Measurements from ENCODE around the gene NDFIP1.

The NDFIP1 gene

DNA sequence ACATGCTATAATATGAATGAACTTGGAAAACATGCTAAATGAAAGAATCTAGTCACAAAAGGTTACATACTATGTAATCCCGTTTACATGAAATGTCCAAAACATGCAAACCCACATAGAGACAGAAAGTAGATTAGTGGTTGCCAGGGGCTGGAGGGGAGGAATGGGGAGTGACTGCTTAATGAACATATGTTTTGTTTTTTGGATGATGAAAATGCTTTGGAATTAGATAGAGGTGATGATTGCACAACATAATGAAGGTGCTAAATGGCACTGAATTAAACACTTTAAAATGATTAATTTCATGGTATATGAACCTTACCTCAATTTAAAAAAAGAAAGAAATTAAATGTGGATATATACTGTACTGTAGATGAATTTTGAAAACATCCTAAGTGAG lies 17.6 kb upstream of the NDFIP1 start:
- no peaks in the 10 kb centered on the region for H3K9me3 ChIP-seq (ENCODE audit: control insufficient read depth in 1 of 2, low read length in 2 of 2)
- H3K27ac ChIP-seq (ENCODE audit: low read depth, low read length), result no peak overlapping the region
- no peak overlapping the region for H3K4me3 ChIP-seq (ENCODE audit: low read depth in 1 of 2, low read length in 2 of 2)
- no peak overlapping the region for H3K9ac ChIP-seq (ENCODE audit: low read depth in 1 of 2, low read length in 2 of 2)
- H3K27me3 ChIP-seq (ENCODE audit: control insufficient read depth in 1 of 2, insufficient read depth in 2 of 2, low read length in 2 of 2), result peaks cover 0 to 2% of the 10 kb centered on the region in 2 donors
- H3K36me3 ChIP-seq (ENCODE audit: control insufficient read depth in 1 of 2, insufficient read depth in 2 of 2, low read length in 2 of 2), result no peaks in the 10 kb centered on the region
- H3K4me1 ChIP-seq (ENCODE audit: control insufficient read depth in 1 of 2, insufficient read depth in 2 of 2, low read length in 2 of 2), result no peaks in the 10 kb centered on the region

DNA sequence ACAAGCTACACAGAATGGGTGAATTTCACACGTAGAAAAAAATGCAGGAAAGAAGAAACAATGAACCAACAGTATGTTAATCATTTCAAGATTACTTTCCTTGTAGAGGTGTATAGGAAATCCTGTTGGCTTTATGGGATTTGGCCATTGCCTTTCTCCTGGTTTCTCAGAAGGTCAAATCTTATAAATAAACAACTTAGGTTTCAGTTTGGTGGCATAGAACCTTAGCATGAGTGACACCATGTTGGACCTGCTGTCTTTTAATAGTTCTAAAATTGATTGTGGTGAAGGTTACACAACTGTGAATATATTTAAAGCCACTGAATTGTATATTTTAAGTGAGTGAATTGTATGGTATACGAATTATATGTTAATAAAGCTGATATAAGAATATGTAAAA lies 16.7 kb upstream of the NDFIP1 start:
- H3K4me3 ChIP-seq (ENCODE audit: low read depth in 1 of 2, low read length in 2 of 2), result no peak overlapping the region
- peaks cover 0 to 2% of the 10 kb centered on the region in 2 donors for H3K27me3 ChIP-seq (ENCODE audit: control insufficient read depth in 1 of 2, insufficient read depth in 2 of 2, low read length in 2 of 2)
- no peaks in the 10 kb centered on the region for H3K9me3 ChIP-seq (ENCODE audit: control insufficient read depth in 1 of 2, low read length in 2 of 2)
- no peak overlapping the region for H3K27ac ChIP-seq (ENCODE audit: low read depth, low read length)
- H3K36me3 ChIP-seq (ENCODE audit: control insufficient read depth in 1 of 2, insufficient read depth in 2 of 2, low read length in 2 of 2), result no peaks in the 10 kb centered on the region
- no peak overlapping the region for H3K9ac ChIP-seq (ENCODE audit: low read depth in 1 of 2, low read length in 2 of 2)
- H3K4me1 ChIP-seq (ENCODE audit: control insufficient read depth in 1 of 2, insufficient read depth in 2 of 2, low read length in 2 of 2), result no peaks in the 10 kb centered on the region

DNA sequence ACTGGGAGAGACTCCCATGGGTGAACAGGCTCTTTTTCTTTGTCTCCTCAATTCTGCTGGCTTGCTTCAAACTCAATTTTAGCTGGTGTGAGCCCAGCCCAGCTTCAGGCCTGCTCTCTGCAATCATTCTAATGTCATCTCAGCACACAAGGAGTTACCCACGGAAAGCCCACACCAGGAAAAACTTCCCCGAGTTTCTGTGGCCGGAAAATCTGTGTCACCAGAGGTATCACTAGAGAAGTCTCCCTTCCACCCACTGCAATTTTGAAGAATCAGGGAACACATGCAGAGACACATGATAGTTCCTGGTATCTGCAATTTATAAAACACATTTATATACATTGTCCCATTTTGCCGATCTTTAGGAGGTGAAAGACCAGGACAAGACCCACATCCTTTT lies 13.5 kb upstream of the NDFIP1 start:
- H3K4me1 ChIP-seq (ENCODE audit: control insufficient read depth in 1 of 2, insufficient read depth in 2 of 2, low read length in 2 of 2), result no peaks in the 10 kb centered on the region
- H3K4me3 ChIP-seq (ENCODE audit: low read depth in 1 of 2, low read length in 2 of 2), result no peak overlapping the region
- no peaks in the 10 kb centered on the region for H3K27me3 ChIP-seq (ENCODE audit: control insufficient read depth in 1 of 2, insufficient read depth in 2 of 2, low read length in 2 of 2)
- H3K9ac ChIP-seq (ENCODE audit: low read depth in 1 of 2, low read length in 2 of 2), result no peak overlapping the region
- no peaks in the 10 kb centered on the region for H3K9me3 ChIP-seq (ENCODE audit: control insufficient read depth in 1 of 2, low read length in 2 of 2)
- no peaks in the 10 kb centered on the region for H3K36me3 ChIP-seq (ENCODE audit: control insufficient read depth in 1 of 2, insufficient read depth in 2 of 2, low read length in 2 of 2)
- H3K27ac ChIP-seq (ENCODE audit: low read depth, low read length), result no peak overlapping the region

DNA sequence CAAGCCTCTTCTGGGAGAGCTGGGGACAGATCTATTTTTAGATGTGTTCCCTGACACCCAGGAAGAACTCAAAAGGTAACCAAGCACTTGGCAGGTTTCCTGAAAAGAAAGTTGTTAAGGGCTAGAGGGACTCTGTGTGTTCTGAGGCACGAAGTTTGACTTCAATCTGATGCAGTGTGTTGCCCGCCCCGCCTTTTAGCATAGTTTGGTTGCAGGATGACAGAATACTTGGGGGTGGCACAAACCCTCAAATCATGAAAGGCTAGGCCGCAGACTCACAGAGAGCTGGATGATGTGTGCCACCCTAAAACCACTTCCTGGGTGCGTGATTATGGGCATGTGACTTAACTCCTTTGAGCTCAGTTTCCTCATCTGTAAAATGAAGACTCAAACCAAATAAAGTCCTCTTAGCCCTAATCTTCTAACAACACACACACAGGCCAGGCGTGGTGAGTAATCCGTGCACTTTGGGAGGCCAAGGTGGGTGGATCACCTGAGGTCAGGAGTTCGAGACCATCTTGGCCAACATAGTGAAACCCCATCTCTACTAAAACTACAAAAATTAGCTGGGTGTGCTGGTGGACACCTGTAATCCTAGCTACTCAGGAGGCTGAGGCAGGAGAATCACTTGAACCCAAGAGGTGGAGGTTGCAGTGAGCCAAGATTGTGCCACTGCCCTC lies 12.8 kb upstream of the NDFIP1 start:
- Histone ChIP-seq H3K9ac (ENCODE audit: low read depth in 1 of 2, low read length in 2 of 2) (no peak overlapping the region), H3K27ac (ENCODE audit: low read depth, low read length) (no peak overlapping the region), H3K27me3 (ENCODE audit: control insufficient read depth in 1 of 2, insufficient read depth in 2 of 2, low read length in 2 of 2) (no peaks in the 10 kb centered on the region), H3K9me3 (ENCODE audit: control insufficient read depth in 1 of 2, low read length in 2 of 2) (no peaks in the 10 kb centered on the region), H3K4me3 (ENCODE audit: low read depth in 1 of 2, low read length in 2 of 2) (no peak overlapping the region), H3K36me3 (ENCODE audit: control insufficient read depth in 1 of 2, insufficient read depth in 2 of 2, low read length in 2 of 2) (no peaks in the 10 kb centered on the region), H3K4me1 (ENCODE audit: control insufficient read depth in 1 of 2, insufficient read depth in 2 of 2, low read length in 2 of 2) (no peaks in the 10 kb centered on the region)

DNA sequence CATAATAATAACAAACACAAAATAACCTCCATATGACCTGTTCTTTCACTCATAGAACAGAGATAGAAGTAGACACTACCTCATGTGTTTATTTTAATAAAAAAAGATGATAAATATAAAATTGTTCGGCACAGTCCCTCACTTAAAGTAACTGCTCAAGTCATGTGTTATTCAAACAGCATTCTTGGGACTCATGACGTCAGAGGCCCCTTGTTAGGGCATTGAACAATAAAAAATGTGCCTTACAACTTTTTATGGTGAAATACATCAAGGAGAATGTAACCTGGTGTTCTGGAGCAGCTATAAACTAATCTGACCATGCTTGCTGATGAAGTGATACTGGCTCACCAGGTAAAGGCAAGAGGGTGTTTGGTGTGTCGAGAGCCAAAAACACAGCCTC lies 12.2 kb upstream of the NDFIP1 start:
- Histone ChIP-seq H3K36me3 (ENCODE audit: control insufficient read depth in 1 of 2, insufficient read depth in 2 of 2, low read length in 2 of 2) (no peaks in the 10 kb centered on the region), H3K9ac (ENCODE audit: low read depth in 1 of 2, low read length in 2 of 2) (no peak overlapping the region), H3K9me3 (ENCODE audit: control insufficient read depth in 1 of 2, low read length in 2 of 2) (no peaks in the 10 kb centered on the region), H3K27me3 (ENCODE audit: control insufficient read depth in 1 of 2, insufficient read depth in 2 of 2, low read length in 2 of 2) (no peaks in the 10 kb centered on the region), H3K27ac (ENCODE audit: low read depth, low read length) (no peak overlapping the region), H3K4me3 (ENCODE audit: low read depth in 1 of 2, low read length in 2 of 2) (no peak overlapping the region), H3K4me1 (ENCODE audit: control insufficient read depth in 1 of 2, insufficient read depth in 2 of 2, low read length in 2 of 2) (no peaks in the 10 kb centered on the region)

DNA sequence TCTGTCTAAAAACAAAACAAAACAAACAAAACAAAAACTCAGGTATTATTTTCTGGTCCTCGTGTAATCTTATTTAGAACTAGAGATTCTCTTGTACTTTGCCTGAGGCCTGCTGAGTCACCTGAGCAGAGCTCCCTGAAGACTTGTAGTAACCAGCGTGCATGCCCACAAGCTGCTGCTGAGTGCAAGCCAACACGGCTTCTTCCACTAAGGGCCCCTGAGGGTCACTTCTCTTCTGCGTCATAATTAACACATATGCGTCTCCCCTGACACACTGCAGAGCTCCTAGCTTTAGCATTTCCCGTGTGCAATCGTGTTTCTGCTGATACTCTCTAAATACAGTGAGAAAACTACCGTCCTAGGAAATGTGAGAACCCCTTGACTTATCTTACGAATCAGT lies 10.9 kb upstream of the NDFIP1 start:
- no peaks in the 10 kb centered on the region for H3K27me3 ChIP-seq (ENCODE audit: control insufficient read depth in 1 of 2, insufficient read depth in 2 of 2, low read length in 2 of 2)
- H3K9me3 ChIP-seq (ENCODE audit: control insufficient read depth in 1 of 2, low read length in 2 of 2), result no peaks in the 10 kb centered on the region
- H3K4me1 ChIP-seq (ENCODE audit: control insufficient read depth in 1 of 2, insufficient read depth in 2 of 2, low read length in 2 of 2), result no peaks in the 10 kb centered on the region
- no peak overlapping the region for H3K27ac ChIP-seq (ENCODE audit: low read depth, low read length)
- H3K9ac ChIP-seq (ENCODE audit: low read depth in 1 of 2, low read length in 2 of 2), result no peak overlapping the region
- H3K36me3 ChIP-seq (ENCODE audit: control insufficient read depth in 1 of 2, insufficient read depth in 2 of 2, low read length in 2 of 2), result no peaks in the 10 kb centered on the region
- no peak overlapping the region for H3K4me3 ChIP-seq (ENCODE audit: low read depth in 1 of 2, low read length in 2 of 2)

DNA sequence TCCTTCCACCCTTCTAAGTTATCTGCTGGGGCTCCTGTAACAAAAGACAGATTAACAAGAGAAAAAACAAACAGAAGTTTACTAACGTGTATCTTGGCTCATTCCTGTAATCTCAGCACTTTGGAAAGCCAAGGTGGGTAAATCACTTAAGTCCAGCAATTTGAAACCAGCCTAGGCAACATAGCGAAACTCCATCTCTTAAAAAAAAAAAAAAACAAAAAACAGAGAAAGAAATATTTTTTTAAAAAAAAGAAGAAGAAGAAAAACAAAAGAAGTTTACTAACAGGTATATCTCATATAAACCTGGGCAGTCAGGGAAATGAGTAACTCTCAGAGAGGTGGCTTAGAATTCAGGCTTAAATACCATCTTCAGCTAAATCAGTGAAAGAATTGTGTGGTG lies 10.3 kb upstream of the NDFIP1 start:
- Histone ChIP-seq H3K36me3 (ENCODE audit: control insufficient read depth in 1 of 2, insufficient read depth in 2 of 2, low read length in 2 of 2) (no peaks in the 10 kb centered on the region), H3K27ac (ENCODE audit: low read depth, low read length) (no peak overlapping the region), H3K4me1 (ENCODE audit: control insufficient read depth in 1 of 2, insufficient read depth in 2 of 2, low read length in 2 of 2) (no peaks in the 10 kb centered on the region), H3K9ac (ENCODE audit: low read depth in 1 of 2, low read length in 2 of 2) (no peak overlapping the region), H3K4me3 (ENCODE audit: low read depth in 1 of 2, low read length in 2 of 2) (no peak overlapping the region), H3K9me3 (ENCODE audit: control insufficient read depth in 1 of 2, low read length in 2 of 2) (no peaks in the 10 kb centered on the region), H3K27me3 (ENCODE audit: control insufficient read depth in 1 of 2, insufficient read depth in 2 of 2, low read length in 2 of 2) (no peaks in the 10 kb centered on the region)

DNA sequence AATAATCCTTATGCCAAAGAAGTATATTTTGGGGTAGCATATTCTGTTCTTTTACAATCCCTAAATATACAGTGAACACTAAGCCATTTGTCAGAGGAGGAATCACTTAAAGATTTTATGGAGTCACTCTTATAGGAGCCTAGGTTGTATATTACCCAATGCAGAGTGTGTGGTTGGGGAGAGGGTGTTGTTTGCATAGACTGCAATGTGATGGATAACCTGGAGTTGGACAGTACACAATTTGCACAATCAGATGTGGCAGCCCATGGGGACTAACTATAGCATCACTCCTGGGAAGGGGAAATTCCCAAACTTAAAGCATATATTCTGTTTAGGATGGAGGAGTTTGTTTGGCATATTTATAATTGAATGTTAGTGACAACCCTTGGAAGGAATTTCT lies 9.6 kb upstream of the NDFIP1 start:
- Histone ChIP-seq H3K27ac (ENCODE audit: low read depth, low read length) (no peak overlapping the region), H3K9ac (ENCODE audit: low read depth in 1 of 2, low read length in 2 of 2) (no peak overlapping the region), H3K4me1 (ENCODE audit: control insufficient read depth in 1 of 2, insufficient read depth in 2 of 2, low read length in 2 of 2) (no peaks in the 10 kb centered on the region), H3K4me3 (ENCODE audit: low read depth in 1 of 2, low read length in 2 of 2) (no peak overlapping the region), H3K36me3 (ENCODE audit: control insufficient read depth in 1 of 2, insufficient read depth in 2 of 2, low read length in 2 of 2) (no peaks in the 10 kb centered on the region), H3K27me3 (ENCODE audit: control insufficient read depth in 1 of 2, insufficient read depth in 2 of 2, low read length in 2 of 2) (no peaks in the 10 kb centered on the region), H3K9me3 (ENCODE audit: control insufficient read depth in 1 of 2, low read length in 2 of 2) (no peaks in the 10 kb centered on the region)

DNA sequence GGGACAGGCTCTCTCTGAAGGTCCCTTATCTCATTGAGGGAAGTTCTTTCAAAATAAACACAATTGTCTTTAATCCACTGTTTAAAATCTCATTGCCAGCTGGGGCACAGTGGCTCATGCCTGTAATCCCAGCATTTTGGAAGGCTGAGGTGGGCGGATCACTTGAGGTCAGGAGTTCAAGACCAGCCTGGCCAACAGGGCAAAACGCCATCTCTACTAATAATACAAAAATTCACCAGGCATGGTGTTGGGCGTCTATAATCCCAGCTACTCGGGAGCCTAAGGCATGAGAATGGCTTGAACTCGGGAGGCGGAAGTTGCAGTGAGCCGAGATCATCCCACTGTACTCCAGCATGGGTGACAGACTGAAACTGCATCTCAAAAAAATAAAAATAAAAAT lies 8.3 kb upstream of the NDFIP1 start:
- H3K27ac ChIP-seq (ENCODE audit: low read depth, low read length), result no peak overlapping the region
- H3K27me3 ChIP-seq (ENCODE audit: control insufficient read depth in 1 of 2, insufficient read depth in 2 of 2, low read length in 2 of 2), result no peaks in the 10 kb centered on the region
- H3K9ac ChIP-seq (ENCODE audit: low read depth in 1 of 2, low read length in 2 of 2), result no peak overlapping the region
- H3K4me3 ChIP-seq (ENCODE audit: low read depth in 1 of 2, low read length in 2 of 2), result no peak overlapping the region
- no peaks in the 10 kb centered on the region for H3K36me3 ChIP-seq (ENCODE audit: control insufficient read depth in 1 of 2, insufficient read depth in 2 of 2, low read length in 2 of 2)
- H3K4me1 ChIP-seq (ENCODE audit: control insufficient read depth in 1 of 2, insufficient read depth in 2 of 2, low read length in 2 of 2), result no peaks in the 10 kb centered on the region
- no peaks in the 10 kb centered on the region for H3K9me3 ChIP-seq (ENCODE audit: control insufficient read depth in 1 of 2, low read length in 2 of 2)

DNA sequence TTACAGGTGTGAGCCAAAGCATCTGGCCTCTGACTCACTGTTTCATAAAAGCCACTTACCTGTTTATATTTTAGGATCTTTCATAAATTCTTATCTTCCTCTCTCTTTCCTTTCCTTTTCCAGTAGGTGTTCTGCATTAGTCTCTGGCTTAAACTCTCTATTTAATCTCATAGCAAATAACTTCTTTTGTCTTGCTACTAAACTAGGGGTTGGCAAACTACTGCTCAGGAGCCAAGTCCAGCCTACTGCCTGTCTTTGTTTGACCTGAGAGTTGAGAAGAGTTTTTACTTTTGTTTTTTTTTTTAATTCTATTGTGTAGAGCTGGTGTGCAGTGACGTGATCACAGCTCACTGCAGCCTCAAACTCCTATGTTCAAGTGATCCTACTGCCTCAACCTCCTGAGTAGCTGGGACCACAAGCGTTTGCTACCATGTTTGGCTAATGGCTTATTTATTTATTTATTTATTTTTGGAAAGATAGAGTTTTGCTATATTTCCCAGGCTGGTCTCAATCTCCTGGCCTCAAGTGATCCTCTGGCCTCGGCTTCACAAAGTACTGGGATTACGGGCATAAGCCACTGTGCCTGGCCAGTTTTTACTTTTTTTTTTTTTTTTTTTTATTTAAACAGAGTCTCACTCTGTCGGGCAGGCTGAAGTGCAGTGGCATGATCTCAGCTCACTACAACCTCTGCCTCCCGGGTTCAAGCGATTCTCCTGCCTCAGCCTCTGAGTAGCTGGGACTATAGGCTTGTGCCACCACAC lies 5.4 kb upstream of the NDFIP1 start:
- Histone ChIP-seq H3K9me3 (ENCODE audit: control insufficient read depth in 1 of 2, low read length in 2 of 2) (no peaks in the 10 kb centered on the region), H3K27me3 (ENCODE audit: control insufficient read depth in 1 of 2, insufficient read depth in 2 of 2, low read length in 2 of 2) (no peaks in the 10 kb centered on the region), H3K27ac (ENCODE audit: low read depth, low read length) (no peak overlapping the region), H3K4me3 (ENCODE audit: low read depth in 1 of 2, low read length in 2 of 2) (no peak overlapping the region), H3K36me3 (ENCODE audit: control insufficient read depth in 1 of 2, insufficient read depth in 2 of 2, low read length in 2 of 2) (no peaks in the 10 kb centered on the region), H3K4me1 (ENCODE audit: control insufficient read depth in 1 of 2, insufficient read depth in 2 of 2, low read length in 2 of 2) (peaks cover 2% of the 10 kb centered on the region in 2 donors), H3K9ac (ENCODE audit: low read depth in 1 of 2, low read length in 2 of 2) (no peak overlapping the region)
